Measurements from ENCODE around the gene GPR25.

DNA sequence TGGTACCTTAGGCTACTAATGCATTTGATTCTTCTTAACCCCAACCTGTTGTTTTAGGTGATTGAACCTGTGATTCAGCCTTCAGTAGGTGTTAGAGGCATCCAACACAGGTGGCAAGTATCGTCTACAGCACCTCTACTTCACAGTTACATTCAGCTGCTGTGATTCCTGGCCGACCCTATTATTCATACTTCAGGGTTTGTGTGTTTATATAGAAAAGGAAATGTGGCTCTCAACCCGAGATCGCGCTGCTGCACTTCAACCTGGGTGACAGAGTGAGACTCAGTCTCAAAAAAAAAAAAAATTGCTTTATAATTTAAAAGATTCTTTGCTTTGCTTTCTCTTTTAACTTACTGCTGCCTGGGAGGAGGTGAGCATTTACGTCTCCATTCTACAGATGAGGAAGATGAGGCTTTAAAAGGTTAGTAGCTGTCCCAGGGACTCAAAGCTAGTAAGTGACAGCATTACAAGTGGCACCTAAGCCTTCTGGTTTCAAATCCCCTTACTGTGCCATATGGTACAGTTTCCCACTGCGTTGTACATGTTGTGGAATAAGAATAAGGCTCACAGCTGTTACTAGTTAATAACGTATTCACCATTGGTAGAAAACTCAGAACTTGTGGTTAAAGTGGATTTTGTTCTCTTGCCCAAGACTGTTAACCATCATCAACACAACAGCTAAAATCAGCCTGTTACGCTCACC is 9.9 kb upstream of the GPR25 start:
- TF ChIP-seq, protein P1, sequence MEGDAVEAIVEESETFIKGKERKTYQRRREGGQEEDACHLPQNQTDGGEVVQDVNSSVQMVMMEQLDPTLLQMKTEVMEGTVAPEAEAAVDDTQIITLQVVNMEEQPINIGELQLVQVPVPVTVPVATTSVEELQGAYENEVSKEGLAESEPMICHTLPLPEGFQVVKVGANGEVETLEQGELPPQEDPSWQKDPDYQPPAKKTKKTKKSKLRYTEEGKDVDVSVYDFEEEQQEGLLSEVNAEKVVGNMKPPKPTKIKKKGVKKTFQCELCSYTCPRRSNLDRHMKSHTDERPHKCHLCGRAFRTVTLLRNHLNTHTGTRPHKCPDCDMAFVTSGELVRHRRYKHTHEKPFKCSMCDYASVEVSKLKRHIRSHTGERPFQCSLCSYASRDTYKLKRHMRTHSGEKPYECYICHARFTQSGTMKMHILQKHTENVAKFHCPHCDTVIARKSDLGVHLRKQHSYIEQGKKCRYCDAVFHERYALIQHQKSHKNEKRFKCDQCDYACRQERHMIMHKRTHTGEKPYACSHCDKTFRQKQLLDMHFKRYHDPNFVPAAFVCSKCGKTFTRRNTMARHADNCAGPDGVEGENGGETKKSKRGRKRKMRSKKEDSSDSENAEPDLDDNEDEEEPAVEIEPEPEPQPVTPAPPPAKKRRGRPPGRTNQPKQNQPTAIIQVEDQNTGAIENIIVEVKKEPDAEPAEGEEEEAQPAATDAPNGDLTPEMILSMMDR (conservative IDR thresholded peaks at IDR 0.05; ENCODE audit: low read length) = no peak
- no peak for TF ChIP-seq EZH2phosphoT487 (IDR thresholded peaks at IDR 0.05; ENCODE audit: borderline replicate concordance)
